ENCODE results near the gene KIF26A.

DNA sequence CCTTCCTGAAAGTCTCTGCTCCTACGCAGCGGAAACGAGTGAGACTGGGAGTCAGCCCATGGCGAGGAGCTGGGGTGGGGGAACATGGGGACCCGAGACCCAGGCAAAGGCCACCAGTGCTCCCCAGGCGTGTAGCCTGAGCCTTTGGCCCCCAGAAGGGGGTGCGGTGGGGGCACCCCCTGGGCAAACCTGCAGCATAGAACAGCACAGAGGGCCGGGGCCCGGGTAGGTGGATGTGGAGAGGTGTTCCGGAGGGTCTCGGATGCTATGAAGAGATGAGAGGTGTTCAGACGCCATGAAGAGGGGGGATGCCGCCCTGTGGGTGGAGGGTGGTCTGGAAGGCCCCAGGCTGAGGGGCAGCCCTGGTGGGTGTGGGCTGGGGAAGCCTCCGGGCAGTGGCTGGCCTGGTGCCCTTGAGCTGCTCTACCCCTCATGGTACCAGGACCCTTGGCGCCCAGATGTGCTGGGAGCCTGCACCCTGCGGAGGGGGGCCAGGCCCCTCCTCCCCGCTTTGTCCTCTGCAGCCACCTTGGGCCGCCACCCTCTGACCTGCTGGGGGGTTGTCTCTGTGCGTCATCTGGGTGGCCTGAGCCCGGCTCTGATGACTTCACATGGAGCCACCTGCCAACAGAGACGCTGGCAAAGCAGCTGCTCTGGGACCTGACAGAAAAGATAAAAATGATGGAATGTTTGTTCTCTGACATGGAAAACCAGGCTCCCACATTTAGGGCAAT lies 83.4 kb downstream of the KIF26A start:
- TF ChIP-seq, protein P1, sequence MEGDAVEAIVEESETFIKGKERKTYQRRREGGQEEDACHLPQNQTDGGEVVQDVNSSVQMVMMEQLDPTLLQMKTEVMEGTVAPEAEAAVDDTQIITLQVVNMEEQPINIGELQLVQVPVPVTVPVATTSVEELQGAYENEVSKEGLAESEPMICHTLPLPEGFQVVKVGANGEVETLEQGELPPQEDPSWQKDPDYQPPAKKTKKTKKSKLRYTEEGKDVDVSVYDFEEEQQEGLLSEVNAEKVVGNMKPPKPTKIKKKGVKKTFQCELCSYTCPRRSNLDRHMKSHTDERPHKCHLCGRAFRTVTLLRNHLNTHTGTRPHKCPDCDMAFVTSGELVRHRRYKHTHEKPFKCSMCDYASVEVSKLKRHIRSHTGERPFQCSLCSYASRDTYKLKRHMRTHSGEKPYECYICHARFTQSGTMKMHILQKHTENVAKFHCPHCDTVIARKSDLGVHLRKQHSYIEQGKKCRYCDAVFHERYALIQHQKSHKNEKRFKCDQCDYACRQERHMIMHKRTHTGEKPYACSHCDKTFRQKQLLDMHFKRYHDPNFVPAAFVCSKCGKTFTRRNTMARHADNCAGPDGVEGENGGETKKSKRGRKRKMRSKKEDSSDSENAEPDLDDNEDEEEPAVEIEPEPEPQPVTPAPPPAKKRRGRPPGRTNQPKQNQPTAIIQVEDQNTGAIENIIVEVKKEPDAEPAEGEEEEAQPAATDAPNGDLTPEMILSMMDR (IDR thresholded peaks at IDR 0.05): no peak
- TF ChIP-seq POLR2AphosphoS5 (IDR thresholded peaks at IDR 0.05) (no peak), POLR2A (IDR thresholded peaks at IDR 0.05) (no peak), EP300 (IDR thresholded peaks at IDR 0.05) (no peak)
